ENCODE results near the gene MTFP1. TPM values are rescaled to one million over a fixed set of nuclear protein-coding genes. Genes with fewer than 3 reads are reported as not detected.
"Not testable (repeated sequence)": the region's sequence is repeated elsewhere in the genome, so short reads cannot be mapped to it uniquely, and the experiment has no call there.

Gene MTFP1
- polyA plus RNA-seq, 3 donors = 12.0 to 15.6 (median 13.8) TPM

DNA sequence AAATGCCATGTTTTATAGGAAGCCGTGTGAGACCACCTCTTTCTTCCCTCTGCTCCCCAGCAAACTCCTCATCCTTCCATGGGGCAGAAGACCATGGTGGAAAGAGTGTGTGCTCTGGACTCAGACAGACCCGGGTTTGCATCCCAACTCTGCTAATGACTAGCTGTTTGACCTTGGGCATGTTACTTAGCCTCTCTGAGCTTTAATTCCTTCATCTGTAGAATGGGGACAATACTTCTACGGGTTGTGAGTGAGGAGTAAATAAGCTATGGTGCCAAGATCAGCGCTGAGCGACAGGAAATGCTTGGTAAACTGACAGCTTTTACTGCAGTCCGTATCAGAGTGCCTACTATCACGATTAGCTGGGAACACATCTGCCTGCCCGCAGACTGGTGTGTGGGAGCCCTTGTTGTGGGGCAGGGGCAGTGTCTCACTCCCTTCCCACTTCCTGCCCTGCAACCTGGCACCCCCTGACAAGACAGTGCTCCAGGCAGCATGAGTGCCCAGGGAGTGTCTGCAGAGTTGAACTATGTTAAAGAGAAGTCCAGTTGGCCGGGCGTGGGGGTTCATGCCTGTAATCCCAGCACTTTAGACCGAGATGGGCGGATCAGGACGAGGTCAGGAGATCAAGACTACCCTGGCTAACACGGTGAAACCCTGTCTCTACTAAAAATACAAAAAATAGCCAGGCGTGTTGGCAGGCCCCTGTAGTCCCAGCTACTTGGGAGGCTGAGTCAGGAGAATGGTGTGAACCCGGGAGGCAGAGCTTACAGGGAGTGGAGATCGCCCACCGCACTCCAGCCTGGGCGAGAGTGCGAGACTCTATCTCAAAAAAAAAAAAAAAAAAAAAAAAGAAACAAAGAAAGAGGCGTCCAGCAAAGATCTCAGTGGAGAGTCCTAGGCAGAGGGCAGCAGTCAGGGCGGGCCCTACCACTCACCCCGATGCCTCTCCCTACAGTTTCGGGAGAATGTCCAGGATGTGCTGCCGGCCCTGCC is 26.6 kb upstream of the MTFP1 start:
- DNase-seq = no peak

DNA sequence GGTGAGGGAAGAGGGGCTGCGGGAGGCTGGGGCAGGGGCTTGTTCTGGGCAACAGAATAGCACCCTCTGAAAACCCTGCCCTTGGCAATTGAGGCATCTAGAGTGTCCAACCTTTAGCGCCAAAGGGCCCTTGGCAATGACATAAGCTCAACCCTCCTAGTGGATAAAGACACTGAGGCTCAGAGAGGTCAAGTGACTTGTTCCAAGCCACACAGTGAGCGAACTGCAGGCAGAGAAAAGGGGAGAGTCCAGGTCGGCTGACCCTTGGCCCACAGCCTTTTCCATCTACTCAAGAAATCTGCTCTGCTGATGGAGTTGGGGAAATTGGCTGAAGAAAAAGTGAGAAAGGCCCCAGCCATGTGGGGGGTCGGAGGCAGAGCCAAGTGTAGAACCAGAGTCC is 25.9 kb upstream of the MTFP1 start:
- DNase-seq = no peak

DNA sequence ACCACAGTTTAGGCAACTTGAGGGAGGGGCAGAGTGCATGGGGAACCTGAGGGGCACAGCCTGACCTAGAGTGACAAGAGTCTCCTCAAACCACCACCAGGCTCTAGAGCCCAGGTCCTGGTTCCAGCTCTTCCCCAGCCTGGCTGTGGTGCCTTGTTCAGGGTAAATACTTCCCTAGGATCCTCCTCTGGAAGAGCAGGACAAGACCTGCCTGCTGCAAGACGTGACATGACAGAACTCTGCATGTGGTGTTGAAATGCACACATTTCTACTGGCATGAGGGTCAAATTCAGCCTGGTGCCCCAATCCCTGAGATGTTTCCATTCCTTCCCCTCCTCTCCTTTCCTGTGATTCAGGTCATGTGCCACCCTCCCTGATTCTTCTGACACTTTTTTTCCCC is 25.4 kb upstream of the MTFP1 start:
- no peak for DNase-seq

DNA sequence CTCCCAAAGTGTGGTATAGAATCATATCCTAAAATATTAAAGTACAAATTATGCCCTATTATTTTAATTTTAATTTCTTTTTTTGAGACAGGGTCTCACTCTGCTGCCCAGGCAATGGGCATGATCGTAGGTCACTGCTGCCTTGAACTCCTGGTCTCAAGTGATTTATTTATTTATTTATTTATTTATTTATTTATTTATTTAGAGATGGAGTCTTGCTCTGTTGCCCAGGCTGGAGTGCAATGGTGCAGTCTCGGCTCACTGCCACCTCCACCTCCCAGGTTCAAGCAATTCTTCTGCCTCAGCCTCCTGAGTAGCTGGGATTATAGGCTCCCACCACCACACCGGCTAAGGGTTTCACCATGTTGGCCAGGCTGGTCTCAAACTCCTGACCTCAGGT is 24.5 kb upstream of the MTFP1 start:
- DNase-seq = not testable (repeated sequence)

DNA sequence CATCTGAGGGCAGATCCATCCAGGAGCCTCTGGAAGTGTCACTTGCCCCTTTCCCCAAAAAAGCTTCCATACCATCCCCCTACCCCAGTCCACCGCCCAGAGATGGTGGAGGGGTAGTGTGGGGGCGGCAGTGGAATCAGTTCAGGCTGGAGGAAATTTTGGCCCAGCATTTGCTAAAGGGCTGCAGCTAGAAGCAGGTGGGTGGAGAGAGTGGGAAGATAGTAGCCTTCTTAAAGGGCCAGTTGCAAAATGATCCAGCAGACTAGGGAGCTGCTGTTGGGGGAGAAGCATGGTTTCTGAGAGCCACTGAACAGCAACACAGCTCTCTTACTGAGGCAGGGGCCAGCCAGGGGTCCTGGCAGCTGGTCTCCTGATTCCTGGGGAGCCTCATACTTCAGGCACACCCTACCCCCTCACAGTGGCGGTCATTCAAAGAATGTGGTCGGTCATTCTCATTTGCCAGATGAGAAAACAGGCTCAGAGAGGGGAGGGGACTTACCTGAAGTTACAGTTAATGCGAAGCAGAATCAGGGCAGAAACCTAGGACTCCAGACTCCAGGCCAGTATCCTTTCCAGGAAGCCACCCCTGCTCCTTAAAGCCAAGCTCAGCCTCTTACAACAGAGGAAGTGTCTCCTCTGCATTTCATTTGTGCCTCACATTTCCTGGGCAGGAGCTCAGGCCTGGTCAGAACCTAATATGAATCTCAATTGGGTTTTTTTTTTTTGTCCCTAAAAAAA is 23.4 kb upstream of the MTFP1 start:
- DNase-seq = no peak

DNA sequence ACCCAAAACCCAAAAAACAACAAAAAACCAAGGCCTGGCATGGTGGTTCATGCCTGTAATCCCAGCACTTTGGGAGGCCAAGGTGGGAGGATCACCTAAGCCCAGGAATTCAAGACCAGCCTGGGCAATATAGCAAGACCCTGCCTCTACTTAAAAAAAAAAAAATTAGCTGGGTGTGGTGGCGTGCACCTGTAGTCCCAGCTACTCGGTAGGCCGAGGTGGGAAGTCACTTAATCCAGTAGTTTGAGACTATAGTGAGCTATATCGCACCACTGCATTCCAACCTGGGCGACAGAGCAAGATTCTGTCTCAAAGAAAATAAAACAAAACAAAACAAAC is 22.8 kb upstream of the MTFP1 start:
- not testable (repeated sequence) for DNase-seq

DNA sequence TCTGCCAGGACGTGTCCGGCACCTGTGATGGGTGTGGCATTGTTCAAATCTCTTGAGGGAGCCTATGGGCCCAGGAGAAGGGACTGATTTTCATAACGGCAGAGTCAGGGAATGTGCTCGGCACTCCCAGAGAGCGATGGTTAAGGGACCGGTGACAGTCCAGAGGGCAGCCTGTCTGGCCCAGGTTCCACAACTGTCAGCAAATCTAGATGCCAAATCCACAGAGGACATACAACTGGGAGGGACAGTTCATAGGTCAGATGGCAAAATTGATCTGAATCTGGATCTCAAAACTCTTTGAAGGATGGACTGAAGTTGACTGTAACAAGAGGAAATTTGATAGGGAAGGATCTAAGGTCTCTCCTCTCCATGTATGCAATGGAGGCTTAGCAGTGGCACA is 21.3 kb upstream of the MTFP1 start:
- no peak for DNase-seq

DNA sequence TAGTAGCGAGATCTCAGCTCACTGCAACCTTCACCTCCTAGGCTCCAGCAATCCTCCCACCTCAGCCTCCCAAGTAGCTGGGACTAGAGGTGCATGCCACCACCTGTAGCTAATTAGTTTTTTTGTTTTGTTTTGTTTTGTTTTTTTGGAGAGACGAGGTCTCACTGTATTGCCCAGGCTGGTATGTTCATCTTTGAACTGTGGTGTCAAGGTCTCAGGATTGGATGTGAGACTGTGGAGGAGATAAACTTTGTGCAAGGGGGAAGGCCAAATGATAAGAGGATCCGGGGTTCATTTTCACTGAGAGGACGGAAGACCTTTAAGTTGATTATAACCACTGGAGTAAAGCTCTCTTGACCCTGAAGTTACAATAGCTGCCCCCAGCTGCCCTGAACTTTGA is 19.8 kb upstream of the MTFP1 start:
- DNase-seq = no peak

DNA sequence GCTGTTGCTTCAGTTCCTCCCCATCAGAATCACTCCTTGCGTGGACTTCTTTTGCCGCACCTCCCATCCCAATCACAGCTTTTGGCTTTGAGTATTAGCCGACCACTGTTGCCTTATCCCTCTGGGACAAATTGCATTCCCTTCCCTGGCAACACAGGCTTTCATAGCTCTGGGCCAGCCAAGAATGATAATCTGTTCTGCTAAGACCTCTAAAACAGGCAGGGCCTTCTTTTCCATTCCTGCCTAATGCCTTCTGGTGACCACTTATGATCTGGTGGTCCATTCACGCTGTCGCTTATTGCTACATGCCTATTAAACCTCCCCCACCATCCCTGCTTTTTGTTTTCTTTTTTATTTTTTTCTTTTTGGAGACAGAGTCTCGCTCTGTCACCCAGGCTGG is 19.2 kb upstream of the MTFP1 start:
- no peak for DNase-seq

DNA sequence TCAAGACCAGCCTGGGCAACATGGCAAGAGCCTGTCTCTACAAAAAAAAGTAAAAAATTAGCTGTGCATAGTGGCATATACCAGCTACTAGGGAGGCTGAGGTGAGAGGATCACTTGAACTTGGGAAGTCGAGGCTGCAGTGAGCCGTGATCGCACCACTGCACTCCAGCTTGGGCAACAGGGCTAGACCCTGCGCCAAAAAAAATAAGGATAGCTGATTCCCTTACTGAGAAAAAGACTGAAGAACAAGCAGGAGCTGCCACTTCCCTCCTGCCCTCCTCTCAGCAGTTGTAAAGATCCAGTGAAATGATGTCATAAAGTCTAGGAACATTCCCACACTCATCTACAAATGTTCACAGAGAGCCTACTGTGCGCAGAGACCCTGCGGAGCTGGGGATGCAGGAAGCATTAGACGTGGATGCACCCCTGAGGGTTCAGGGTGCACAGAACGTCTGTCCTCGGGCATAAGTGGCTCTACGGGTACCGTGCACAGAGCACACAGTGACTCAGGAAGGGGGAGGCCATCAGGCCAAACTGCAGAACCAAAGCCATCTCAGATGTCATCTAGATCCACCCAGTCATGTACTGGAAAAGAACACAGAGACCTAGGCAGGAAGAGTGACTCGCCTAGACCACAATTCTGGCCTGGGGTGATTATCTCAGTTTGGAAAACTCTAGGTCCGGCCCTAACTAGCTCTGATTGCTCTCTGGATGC is 17.0 kb upstream of the MTFP1 start:
- DNase-seq = no peak

DNA sequence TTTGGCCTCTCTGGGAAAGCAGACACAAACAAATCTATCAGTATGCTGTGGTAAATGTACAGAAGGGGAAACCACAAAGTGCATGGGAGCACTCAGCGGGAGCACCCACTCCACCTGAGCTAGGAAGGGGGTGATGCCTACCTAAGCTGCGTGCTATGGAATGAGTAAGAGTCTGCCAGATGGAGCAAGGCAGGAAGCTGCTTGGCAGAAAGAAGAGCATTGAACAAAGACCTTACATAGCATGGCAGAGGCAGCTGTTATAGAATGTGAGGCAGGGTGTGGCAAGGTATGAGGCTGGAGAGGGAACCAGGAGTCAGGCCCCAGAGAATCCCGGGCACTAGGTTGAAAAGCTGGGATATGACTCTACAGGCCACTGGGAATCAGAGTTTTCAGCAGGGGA is 13.8 kb upstream of the MTFP1 start:
- DNase-seq = no peak

DNA sequence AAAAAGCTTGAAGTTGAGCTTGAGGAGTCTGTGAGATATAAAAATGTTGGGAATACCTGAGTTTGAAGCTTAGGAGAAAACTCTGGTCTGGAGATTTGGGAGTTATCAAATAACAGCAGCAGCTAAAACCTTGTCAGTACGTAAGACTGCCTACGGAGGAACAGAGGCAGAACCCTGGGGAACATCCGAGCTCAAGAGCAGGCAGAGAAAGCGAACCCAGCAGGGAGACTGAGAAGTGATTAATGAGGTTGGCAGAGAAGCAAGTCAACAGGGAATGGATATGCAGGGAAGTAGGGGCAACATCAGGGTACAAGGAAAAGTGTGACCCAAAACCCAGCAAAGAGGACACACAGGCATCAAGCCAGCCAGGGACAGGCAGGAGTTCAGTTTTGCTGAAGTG is 12.6 kb upstream of the MTFP1 start:
- DNase-seq = no peak

DNA sequence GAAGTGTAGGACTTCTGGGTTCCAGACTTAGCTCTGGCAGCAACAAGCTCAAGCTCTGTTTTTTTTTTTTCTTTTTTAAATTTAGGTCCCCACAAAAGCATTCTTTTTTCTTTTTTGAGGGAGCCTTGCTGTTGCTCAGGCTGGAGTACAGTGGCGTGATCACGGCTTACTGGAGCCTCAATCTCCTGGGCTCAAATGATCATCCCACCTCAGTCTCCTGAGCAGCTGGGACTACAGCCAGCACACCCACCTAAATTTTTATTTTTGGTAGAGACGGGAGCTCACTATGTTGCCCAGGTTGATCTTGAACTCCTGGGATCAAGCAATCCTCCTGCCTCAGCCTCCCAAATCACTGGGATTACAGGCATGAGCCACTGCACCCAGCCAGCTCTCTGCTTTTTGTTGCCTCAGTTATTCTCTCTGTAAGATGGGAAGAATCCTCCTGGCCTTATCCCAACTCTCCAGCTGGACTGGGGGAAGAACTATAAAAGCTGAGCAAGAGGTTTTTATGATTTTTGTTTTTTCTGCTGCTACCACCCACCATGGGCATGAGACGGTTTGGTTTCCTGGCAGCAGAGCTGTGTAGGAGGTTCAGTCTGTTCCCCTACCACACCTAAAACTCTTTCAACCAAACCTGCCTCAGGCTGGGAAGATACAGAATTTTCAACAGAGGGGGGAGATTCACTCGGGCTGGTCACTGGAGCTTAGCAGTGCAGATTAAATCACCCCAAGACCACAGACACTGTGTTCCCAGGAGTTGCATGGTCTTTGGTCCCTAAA is 11.6 kb upstream of the MTFP1 start:
- no peak for DNase-seq

DNA sequence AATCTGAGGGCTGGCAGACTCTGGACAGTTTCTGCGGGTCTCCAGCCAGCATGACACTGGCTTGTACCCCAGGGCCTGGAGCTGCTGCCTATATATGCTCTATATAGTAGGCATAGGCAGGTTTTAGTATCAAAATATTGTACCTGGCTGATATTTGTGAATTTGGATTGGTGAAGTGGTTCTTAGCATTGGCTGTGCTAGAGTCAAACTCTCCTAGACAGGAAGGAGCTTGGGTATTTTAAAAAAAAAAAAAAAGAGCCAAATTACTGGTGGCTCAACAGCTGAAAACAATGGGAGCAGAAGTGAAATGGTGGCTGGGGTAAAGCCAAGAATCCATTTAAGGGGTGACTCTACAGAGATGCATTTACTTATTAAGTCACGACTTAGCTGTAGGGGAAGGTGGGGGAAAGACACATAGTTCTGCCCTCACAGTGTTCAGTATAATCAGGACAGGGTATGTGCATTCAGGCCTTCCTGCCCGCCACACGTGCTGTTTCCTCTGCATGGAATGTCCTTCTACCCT is 11.0 kb upstream of the MTFP1 start:
- no peak for DNase-seq

DNA sequence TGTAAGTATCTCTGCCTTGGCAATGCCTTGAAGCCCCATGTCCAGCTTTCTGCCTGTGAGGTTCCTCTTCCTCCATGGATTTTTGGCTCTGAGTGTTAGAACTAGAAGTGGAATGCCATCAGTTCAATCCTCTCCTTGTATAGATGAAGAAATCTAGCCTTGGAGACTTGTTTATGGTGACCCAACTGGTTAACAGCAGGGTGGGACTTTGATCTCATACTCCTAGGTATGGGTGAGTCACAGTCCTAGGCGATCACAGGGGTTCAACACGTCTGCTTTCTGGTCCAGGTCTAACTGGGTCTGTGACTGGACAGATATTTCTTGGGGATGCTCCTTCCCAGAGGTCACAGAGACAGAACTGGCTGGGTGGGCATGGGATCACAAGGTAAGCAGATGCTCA is 9.2 kb upstream of the MTFP1 start:
- no peak for DNase-seq

DNA sequence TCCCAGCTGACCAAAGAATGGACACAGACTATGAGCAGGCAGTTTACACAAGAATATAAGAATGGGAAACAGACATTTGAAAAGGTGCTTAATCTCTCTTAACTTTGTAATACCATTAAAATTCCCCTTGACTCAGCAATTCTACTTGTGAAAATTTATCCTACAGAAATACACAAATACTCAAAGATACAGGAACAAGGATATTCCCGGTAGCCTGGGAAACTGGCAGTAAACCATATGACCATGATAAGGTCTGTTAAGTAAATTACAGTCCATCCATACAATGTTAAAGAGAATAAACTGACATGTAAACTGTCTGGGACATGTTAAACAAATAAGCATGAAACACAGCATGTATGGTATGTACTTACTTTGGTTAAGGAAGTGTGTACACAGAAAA is 8.7 kb upstream of the MTFP1 start:
- no peak for DNase-seq

DNA sequence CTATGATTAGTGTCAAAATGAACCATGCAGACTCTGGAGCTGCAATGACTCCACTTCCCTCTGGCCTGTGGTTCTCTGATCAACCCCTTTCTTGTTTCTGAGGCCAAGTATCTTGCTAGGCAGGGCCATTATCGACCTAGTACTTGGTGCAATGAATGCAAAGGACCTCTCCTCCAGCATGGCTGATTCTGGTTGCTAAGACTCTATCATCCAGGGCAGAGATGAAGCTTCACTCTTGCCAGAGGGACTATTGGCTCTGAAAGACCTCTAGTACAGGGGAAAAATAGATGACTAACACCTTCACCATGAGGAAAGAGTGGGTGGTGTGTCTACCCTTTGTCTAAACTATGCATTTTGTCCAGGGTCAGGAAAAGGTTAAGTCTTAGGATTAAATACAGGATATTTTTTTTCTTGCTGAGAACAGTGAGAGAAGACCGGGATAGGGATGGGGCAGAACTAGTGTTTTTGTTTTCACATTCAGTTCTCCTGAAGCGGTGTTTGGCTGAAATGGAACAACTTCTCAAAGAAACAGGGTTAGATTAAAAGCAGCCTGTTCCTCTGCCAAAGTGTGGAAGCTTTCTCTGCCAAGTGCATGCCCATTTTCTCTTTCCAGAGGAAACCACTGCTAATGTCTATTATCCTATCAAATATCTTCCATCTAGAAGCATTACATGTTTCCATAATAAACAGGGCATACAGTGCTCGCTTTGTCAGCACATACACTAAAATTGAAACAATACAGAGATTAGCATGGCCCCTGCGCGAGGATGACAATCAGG is 5.0 kb upstream of the MTFP1 start:
- DNase-seq = no peak

DNA sequence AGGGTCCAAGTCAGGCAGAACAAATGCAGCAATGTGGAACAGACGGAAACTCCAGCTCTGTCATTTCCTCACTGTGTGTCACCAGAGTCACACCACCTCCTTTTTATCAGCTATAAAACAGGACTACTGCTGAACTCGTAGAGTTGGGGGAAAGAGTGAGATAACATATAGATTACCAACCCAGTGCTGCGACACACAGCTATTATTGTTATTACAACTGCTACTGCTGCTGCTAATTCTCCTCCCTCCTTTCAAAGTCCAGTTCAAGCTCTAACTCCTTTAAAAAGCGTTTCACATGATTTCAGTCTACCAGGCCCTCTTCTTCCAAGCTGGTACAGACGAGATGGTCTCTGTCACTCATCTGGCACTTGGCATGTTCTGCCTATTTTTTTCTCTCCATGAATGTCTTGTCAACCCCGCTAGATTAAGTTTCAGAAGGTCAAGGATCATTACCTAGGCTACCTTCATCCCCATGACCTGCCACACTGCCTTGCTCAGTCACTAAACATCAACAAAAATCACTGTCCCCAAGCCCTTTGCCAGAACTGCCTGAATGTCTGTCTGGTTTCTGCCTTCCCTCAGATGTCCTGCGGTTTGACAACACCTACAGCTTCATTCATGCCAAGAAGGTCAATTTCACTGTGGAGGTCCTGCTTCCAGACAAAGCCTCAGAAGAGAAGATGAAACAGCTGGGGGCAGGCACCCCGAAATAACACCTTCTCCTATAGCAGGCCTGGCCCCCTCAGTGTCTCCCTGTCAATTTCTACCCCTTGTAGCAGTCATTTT is 3.7 kb upstream of the MTFP1 start:
- DNase-seq = no peak

DNA sequence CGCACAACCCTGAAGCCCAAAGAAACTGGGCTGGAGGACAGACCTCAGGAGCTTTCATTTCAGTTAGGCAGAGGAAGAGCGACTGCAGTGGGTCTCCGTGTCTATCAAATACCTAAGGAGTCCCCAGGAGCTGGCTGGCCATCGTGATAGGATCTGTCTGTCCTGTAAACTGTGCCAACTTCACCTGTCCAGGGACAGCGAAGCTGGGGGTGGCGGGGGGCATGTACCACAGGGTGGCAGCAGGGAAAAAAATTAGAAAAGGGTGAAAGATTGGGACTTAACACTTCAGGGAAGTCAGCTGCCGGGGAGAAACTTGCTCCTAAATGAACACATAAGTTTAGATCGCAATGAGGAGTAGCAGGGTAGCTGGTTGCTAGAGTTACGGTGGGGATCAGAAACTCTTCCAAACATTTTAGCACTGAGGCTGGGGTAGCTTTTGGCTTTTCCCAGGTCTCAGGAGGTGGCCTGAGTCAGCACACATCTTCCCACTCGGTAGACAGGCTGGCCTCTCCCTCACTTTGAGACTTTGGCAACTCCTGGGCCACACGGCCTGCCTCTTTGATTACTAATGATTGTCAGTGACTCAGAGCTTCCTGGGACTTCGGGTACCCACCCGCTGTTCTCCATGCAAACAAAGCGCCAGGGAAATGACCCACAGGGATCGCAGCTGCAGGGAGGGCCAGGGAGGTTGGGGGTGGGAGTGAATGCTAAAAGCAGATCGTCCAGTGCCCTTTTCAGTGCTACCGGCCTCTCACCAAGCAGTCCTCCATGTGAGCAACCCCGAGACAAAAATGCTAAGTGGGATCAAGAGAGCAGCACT is 2.9 kb upstream of the MTFP1 start:
- DNase-seq = no peak

Data from renal pelvis (tissue), 4 donors.